Activated naive CD8-positive, alpha-beta T cell treated with anti-CD3 and anti-CD28 coated beads, Interleukin-2, amount 10 ng/mL, durations not matched to agents 7 days and 5 days (primary cell): Measurements from ENCODE around the gene XKRX. TPM values are rescaled to one million over a fixed set of nuclear protein-coding genes. Genes with fewer than 3 reads are reported as not detected.
A peak's percentile ranks its signal among the peaks of the same experiment; 100 is the strongest.

Source experiments
- ATAC-seq: fragments of 150-1000 bp; cut with Tn5 transposase; one replicate; pipeline ENCODE4 v1.10.0; 2021; ENCODE audit warnings: low read depth, moderate library complexity
- POLR2A ChIA-PET: fragments of 350-600 bp; sonication (Branson Sonifier 250); formaldehyde crosslinking; loops from one replicate; lab custom pipeline; 2021; ENCODE audit warnings: antibody characterized with exemption; lab: Charles Lee
- DNase-seq: peaks from one replicate; pipeline ENCODE4 v3.0.0; 2021
- H3K27ac Mint-ChIP-seq: one replicate; pipeline ENCODE4 v1.8.0; 2022; ENCODE audit warnings: mild to moderate bottlenecking, mixed read lengths
- H3K27me3 Mint-ChIP-seq: one replicate; pipeline ENCODE4 v1.8.0; 2022; ENCODE audit warnings: mild to moderate bottlenecking, moderate library complexity, mixed read lengths
- H3K36me3 Mint-ChIP-seq: one replicate; pipeline ENCODE4 v1.8.0; 2021; ENCODE audit warnings: mild to moderate bottlenecking, mixed read lengths
- H3K4me1 Mint-ChIP-seq: one replicate; pipeline ENCODE4 v1.8.0; 2021; ENCODE audit warnings: mixed read lengths
- H3K4me3 Mint-ChIP-seq: one replicate; pipeline ENCODE4 v1.8.0; 2022; ENCODE audit warnings: mild to moderate bottlenecking, moderate library complexity, mixed read lengths
- H3K9me3 Mint-ChIP-seq: one replicate; pipeline ENCODE4 v1.8.0; 2021; ENCODE audit warnings: mixed read lengths
- total RNA-seq, 2 experiments: library from RNA; stranded (reverse); gene quantifications; one replicate each; pipeline ENCODE4 v1.2.3, GENCODE V29; 2021

XKRX gene
- total RNA-seq, 2 experiments from 2014 or later = 0.14 to 0.23 TPM

DNA sequence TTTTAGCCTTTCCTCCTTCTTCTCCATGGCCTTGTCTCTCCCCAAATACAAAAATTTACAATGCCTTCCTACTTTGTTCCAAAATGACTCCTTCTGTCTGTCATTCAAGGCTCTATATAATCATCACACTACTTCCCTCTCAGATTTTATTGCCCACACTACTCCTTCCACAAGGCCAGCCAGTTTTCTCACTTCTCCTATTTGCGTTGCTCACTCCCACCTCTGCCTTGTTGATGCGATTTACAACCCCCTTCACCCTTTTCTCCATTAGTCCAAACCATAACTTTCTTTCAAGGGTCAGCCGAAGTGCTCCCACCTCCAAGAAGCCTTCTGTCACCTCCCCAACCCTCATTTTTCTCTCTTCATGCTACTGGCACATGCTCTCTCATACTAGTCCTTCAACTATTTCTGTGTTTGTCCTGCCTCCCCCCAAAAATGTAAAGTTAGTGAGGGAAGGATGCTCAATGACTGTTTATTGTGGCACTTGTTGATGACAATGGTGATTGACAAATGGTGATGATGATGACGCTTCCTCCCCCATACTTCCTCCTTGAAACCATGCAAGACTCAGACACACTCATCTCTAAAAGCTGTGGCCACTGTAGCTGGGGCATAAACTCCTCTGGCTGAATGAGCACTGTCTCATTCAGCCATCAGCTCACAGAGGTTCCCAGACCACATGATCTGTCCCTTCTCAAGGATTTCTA is 2.7 kb upstream of the XKRX start:
- Mint-ChIP-seq H3K4me3 (peak overlapping the region; percentile 18), H3K4me1 (peaks cover 14% of the 10 kb centered on the region), H3K9me3 (peaks cover 6% of the 10 kb centered on the region), H3K27ac (no peak overlapping the region), H3K36me3 (no peaks in the 10 kb centered on the region), H3K27me3 (no peaks in the 10 kb centered on the region)
- DNase-seq (no peak), ATAC-seq (no peak)
- POLR2A ChIA-PET = no interaction called here

DNA sequence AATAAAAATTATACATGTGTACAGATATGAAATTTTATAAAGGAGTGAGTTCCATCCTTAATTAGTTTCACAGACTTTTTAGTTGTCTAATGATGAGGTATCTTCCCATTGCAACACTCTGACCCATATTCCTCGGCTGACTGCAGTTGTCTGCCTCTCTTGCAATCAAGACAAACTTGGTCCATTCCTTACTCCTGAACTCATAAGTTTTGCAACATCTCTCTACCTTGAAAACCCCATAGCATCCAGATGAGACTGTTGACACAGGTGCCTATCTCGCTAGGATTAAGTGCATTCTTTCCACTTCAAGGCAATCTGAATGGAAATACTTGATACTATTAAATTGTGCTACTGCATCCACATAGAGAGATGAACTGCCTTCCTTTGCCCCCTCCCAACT is 2.3 kb downstream of the XKRX start:
- ATAC-seq (no peak), DNase-seq (no peak)
- POLR2A ChIA-PET = no interaction called here
- Mint-ChIP-seq H3K27me3 (no peaks in the 10 kb centered on the region), H3K36me3 (no peaks in the 10 kb centered on the region), H3K4me1 (peaks cover 13% of the 10 kb centered on the region), H3K9me3 (peaks cover 4% of the 10 kb centered on the region), H3K4me3 (no peak overlapping the region), H3K27ac (no peak overlapping the region)

DNA sequence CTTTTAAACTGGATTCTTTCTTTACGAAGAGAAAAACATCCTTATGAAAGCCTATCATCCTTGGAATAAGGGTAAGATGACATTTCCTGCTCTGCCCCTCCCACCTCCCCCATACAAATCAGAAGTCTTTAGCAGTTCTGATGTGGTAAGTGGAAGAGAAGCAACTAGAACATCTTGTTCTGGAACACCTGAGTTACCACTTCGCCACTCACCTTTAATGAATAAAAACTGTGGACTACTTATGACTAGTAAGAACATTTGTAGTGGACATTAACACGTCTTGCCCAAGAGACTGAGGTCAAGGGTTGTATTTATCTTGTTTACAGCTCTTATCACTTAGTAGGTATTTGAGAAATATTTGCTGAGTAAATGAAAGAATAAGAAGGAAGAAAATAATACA is 4.3 kb downstream of the XKRX start:
- no peak for ATAC-seq

DNA sequence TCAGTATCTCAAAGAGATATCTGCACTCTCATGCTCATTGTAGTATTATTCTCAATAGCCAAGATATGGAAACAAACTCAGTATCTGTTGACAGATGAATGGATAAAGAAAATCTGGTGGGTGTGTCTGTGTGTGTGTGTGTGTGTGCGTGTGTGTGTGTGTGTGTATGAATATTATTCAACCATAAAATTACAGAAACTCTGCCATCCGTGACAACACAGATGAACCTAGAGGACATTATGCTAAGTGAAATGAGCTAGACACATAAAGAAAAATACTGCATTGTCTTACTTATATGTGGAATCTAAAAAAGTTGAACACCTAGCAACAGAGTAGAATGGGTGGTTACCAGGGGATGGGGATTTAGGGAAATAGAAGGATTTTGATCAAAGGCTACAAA is 13.2 kb downstream of the XKRX start:
- POLR2A ChIA-PET = no interaction called here
- no peaks in the 10 kb centered on the region for H3K36me3 Mint-ChIP-seq
- peaks cover 2% of the 10 kb centered on the region for H3K27me3 Mint-ChIP-seq
- no peak overlapping the region for H3K4me3 Mint-ChIP-seq
- no peaks in the 10 kb centered on the region for H3K4me1 Mint-ChIP-seq
- no peak overlapping the region for H3K27ac Mint-ChIP-seq
- ATAC-seq = no peak
- DNase-seq = no peak
- no peaks in the 10 kb centered on the region for H3K9me3 Mint-ChIP-seq

More for the DNA sequence above, 4.3 kb downstream of the XKRX start:
- POLR2A ChIA-PET = no interaction called here
- no peaks in the 10 kb centered on the region for H3K27me3 Mint-ChIP-seq
- no peak for DNase-seq
- H3K27ac Mint-ChIP-seq = no peak overlapping the region
- H3K4me1 Mint-ChIP-seq = peaks cover 4% of the 10 kb centered on the region
- no peaks in the 10 kb centered on the region for H3K36me3 Mint-ChIP-seq
- no peaks in the 10 kb centered on the region for H3K9me3 Mint-ChIP-seq
- H3K4me3 Mint-ChIP-seq = no peak overlapping the region

DNA sequence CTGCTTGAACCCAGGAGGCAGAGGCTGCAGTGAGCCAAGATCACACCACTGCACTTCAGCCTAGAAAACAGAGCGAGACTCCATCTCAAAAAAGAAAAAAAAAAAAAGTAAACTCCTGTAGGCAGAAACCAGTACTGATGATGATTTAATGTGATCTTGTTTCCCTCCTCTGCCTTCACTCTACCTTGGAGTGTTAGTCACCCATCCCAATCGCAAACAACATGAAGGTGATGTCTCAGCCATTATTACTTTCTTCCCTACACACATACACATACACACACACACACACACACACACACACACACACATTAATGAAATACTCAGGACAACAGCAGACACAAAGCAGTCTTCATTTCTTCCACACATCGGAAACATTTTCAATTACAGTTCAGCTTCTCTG is 15.6 kb downstream of the XKRX start:
- H3K4me3 Mint-ChIP-seq = no peak overlapping the region
- POLR2A ChIA-PET = no interaction called here

DNA sequence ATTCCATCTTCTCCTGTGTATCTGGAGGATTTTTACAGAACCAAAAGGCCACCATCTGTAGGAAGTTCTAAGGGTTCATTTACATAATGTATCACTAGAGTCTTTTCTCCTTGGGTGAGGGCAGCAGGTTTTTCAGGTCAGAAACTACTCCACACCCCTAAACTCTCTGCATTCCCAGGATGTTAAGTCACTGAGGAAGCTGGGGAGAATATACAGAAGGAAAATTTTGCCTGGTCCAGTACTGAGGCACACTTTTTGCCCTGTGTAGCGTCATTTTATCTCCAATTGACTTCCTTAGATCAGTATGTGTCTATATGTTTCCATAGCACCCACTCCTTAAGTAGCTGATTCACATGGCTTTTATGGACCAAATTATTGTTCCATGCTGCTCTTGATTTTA is 17.0 kb downstream of the XKRX start:
- POLR2A ChIA-PET = no interaction called here
- Mint-ChIP-seq H3K4me3 (no peak overlapping the region), H3K9me3 (no peaks in the 10 kb centered on the region), H3K27ac (no peak overlapping the region), H3K4me1 (no peaks in the 10 kb centered on the region), H3K27me3 (no peaks in the 10 kb centered on the region), H3K36me3 (no peaks in the 10 kb centered on the region)
- ATAC-seq (no peak), DNase-seq (no peak)

More for the DNA sequence above, 15.6 kb downstream of the XKRX start:
- H3K4me1 Mint-ChIP-seq = no peaks in the 10 kb centered on the region
- ATAC-seq = no peak
- H3K27ac Mint-ChIP-seq = no peak overlapping the region
- H3K36me3 Mint-ChIP-seq = no peaks in the 10 kb centered on the region
- no peaks in the 10 kb centered on the region for H3K27me3 Mint-ChIP-seq
- H3K9me3 Mint-ChIP-seq = no peaks in the 10 kb centered on the region
- no peak for DNase-seq

DNA sequence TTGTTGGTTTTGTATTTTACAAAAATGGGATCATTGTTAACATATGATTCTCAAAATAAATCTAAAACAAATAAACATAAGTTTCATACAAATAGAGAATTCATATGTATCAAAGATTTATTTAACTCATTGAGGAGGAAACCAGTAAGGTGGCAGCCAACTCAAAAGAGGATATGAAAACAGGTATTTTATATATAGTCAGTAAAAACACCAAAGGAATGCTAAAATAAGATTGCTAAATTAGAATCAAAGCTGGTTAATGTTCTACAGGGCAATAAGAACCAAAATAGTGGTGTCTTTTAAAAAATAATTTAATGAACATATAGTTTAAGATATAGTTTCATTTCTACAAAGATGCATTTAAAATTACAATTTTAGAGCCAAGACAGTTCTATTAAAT is 23.1 kb downstream of the XKRX start:
- Mint-ChIP-seq H3K27me3 (peaks cover 2% of the 10 kb centered on the region), H3K27ac (no peak overlapping the region), H3K4me1 (no peaks in the 10 kb centered on the region), H3K4me3 (no peak overlapping the region), H3K9me3 (no peaks in the 10 kb centered on the region), H3K36me3 (no peaks in the 10 kb centered on the region)
- POLR2A ChIA-PET = no interaction called here
- no peak for ATAC-seq
- DNase-seq = no peak

DNA sequence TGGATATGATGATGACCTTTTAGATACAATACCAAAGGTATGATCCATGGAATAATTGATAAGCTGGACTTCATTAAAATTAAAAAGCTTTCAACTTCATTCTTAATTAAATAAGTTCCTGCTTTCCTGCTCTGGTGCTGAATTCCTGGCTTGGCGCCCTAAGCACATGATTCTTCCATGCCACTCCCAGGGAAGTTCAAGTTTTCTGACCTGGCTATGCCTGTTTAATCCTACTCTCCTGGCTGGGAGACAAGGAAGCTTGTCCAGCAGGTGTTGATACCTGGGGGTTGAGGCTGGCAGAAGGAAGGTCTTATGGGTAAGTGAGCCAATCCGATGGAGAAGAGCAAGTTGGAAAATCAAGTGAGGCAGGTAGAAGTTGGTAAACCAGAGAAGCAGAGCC is 24.3 kb downstream of the XKRX start:
- Mint-ChIP-seq H3K9me3 (no peaks in the 10 kb centered on the region), H3K4me1 (no peaks in the 10 kb centered on the region), H3K36me3 (no peaks in the 10 kb centered on the region), H3K4me3 (no peak overlapping the region), H3K27ac (no peak overlapping the region), H3K27me3 (peaks cover 2% of the 10 kb centered on the region)
- DNase-seq (no peak), ATAC-seq (no peak)
- POLR2A ChIA-PET = no interaction called here

DNA sequence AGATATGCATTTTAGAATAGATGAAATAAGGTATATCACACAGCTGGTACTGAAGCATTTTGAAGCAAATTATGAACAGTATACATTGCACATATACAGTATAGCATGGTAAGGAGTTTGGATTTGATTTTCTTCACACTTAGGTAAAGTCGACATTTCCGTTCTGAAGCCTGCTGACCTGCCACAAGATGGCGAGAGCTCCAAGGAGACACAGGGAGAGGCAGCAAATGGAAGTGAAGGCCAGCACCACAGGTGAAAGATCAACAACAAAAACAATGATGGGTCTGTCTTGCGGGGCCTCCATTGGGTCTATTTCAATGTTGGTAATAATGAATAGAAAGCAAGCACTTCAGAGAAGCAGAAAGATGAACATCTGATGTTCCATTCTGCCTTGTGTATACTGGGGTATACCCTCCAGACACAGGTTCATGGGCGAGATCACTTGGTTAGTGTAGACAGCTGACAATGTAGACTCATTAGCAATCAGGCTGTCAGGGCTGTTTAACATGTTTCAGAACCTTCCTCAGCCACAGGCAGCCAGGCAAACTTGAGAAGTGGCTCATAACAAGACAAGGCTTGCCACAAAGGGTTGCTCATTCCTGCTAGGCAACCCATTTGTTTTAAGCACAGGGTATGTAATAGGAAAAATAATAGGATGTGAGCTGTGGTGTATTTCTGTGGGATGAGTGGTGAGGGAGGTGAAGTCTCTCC is 33.2 kb downstream of the XKRX start:
- no peaks in the 10 kb centered on the region for H3K9me3 Mint-ChIP-seq
- no peak overlapping the region for H3K4me3 Mint-ChIP-seq
- DNase-seq (no peak), ATAC-seq (no peak)
- H3K36me3 Mint-ChIP-seq = no peaks in the 10 kb centered on the region
- H3K27ac Mint-ChIP-seq = no peak overlapping the region
- no peaks in the 10 kb centered on the region for H3K27me3 Mint-ChIP-seq
- H3K4me1 Mint-ChIP-seq = no peaks in the 10 kb centered on the region
- POLR2A ChIA-PET = no interaction called here

DNA sequence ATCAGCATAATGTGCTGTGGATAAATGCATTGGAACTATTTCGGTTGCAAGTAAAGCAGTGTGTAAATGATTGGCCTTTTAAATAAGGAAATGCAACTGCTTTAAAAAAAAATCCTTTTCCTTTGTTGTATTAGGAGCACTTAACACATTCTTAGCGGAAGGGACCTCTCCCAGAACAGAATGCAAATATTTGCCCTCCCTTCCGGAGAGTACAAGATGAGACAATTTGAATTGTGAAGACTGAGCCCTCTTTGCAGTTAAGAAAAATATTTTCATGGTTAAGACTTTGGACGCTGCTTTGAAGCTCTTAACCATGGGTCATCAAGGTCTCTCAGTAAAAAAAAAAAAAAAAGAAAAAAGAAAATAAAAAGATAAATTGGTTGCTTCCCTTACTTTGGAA is 45.1 kb downstream of the XKRX start:
- DNase-seq = no peak
- no peaks in the 10 kb centered on the region for H3K9me3 Mint-ChIP-seq
- no peak overlapping the region for H3K27ac Mint-ChIP-seq
- no peak for ATAC-seq
- H3K4me3 Mint-ChIP-seq = no peak overlapping the region
- H3K36me3 Mint-ChIP-seq = no peaks in the 10 kb centered on the region
- POLR2A ChIA-PET = no interaction called here
- peaks cover 4% of the 10 kb centered on the region for H3K4me1 Mint-ChIP-seq
- H3K27me3 Mint-ChIP-seq = no peaks in the 10 kb centered on the region

DNA sequence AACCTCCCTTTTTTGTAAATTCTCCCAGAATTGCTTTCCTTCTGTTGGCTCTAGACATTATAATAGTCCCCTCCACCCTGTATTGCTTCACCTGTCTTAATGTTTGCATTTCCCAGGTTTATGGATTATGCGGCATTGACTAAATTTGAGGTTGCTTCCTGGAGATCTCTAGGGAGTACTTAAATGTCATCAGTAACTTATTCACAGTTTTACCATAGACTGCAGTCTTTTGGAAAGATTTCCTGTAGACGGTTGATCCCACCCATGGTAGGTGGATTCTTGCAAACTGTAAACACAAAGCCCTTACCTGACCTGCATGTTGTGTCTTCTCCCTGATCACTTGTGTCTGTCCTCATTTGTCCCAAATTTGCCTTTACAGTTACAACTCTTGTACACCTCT is 48.3 kb downstream of the XKRX start:
- H3K9me3 Mint-ChIP-seq = no peaks in the 10 kb centered on the region
- POLR2A ChIA-PET = no interaction called here
- ATAC-seq = no peak
- H3K36me3 Mint-ChIP-seq = no peaks in the 10 kb centered on the region
- no peak overlapping the region for H3K4me3 Mint-ChIP-seq
- no peak overlapping the region for H3K27ac Mint-ChIP-seq
- H3K4me1 Mint-ChIP-seq = peaks cover 2% of the 10 kb centered on the region
- H3K27me3 Mint-ChIP-seq = no peaks in the 10 kb centered on the region
- DNase-seq = no peak

DNA sequence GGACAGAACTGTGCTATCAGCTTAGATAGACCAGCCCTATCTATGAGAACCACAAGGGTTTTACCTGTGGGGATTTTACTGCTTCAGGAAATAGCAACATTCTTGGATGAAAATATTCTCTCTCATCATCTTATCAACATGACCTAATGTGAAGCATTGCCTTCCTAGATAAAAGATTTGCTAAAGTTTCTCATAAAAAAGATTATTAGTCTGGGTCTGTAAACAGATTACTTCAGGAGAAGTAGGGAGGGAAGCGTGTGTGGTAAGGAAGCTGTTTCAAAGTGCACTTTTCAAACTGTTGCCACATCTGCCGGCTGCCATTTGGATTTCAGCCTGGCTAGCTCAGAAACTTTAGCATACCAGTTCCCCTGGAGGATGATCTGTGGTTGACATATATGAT is 54.4 kb downstream of the XKRX start, which contains the start of gene NOX1:
Gene NOX1 (minus strand): TSS at position 35 of the 400 bp plus-strand sequence. CDS start 220 bp downstream, outside the sequence.
- H3K27me3 Mint-ChIP-seq = no peaks in the 10 kb centered on the region
- ATAC-seq (no peak), DNase-seq (no peak)
- H3K4me1 Mint-ChIP-seq = peaks cover 5% of the 10 kb centered on the region
- no peaks in the 10 kb centered on the region for H3K9me3 Mint-ChIP-seq
- H3K4me3 Mint-ChIP-seq = peak within 1 kb of the TSS; percentile 5
- POLR2A ChIA-PET = no interaction called here
- no peaks in the 10 kb centered on the region for H3K36me3 Mint-ChIP-seq
- H3K27ac Mint-ChIP-seq = no peak within 1 kb of the TSS

DNA sequence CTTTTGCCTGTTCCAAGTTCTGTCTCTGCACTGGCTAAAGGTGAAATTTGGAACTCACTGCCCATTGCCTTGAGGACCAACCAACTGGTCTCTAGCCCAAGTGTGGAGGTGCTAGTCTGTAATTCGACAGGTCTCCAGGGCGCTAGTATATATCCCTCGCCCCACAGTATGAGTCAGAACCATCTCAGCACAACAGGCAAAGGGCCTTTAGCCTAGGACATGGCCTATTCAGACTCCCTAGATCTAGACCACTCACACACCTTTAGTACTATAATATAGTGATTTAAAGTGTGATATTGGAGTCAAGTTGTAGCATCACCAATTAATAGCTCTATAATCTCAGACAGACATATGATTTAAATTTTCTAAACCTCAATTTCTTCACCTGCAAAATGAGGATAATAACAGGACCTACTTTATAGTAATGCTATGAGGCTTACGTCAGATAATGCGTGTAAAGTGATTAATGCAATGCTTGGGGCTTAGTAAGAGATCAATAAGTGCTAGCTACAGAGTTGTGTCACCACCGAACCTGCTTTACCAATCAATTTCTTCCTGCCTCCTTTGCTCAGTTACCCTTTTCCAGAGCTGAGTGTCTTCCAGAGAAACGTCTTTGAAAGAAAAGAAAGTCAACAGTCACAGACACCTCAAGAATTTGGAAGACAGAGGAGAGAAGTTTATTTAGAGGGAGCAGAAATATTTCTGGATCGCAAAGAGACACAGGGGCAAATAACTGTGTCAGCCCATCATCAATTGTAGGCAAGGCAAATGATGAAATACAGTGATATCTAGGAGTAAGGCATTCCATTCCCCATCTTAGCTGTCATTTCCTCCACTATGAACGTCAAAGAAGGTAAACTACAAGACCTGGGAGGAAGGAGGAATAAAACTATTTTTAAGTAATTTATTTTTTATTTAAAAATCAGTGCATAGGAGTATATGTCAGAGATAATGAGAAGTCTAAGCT is 56.8 kb downstream of the XKRX start:
- POLR2A ChIA-PET = no interaction called here
- Mint-ChIP-seq H3K4me3 (no peak overlapping the region), H3K9me3 (no peaks in the 10 kb centered on the region), H3K27me3 (no peaks in the 10 kb centered on the region), H3K27ac (no peak overlapping the region), H3K36me3 (no peaks in the 10 kb centered on the region), H3K4me1 (peaks cover 5% of the 10 kb centered on the region)
- DNase-seq (no peak), ATAC-seq (no peak)
